ENCODE results near the gene CHN2. TPM values are rescaled to one million over a fixed set of nuclear protein-coding genes. Genes with fewer than 3 reads are reported as not detected.

CHN2 gene
- total RNA-seq, 1 experiment from 2014 or later, result 2.1 TPM

GRCh38 chr7:29299086-29299485, 104.5 kb downstream of the CHN2 start:
- ChIA-PET RAD21 (ENCODE audit: low non-redundant PET in 1 of 2, low total read pairs in 2 of 2, uncharacterized antibody in 2 of 2, unreplicated experiment in 2 of 2) (no interaction called here), POLR2A (no interaction called here), CTCF (no interaction called here)
- ATAC-seq (no peak), DNase-seq (ENCODE audit: low read depth, low spot score) (no peak)
- H3K9me3 ChIP-seq (ENCODE audit: control insufficient read depth in 1 of 2, insufficient read depth in 1 of 2, low read depth in 1 of 2, low read length in 2 of 2), result no peaks in the 10 kb centered on the region
- no peaks in the 10 kb centered on the region for H4K20me1 ChIP-seq (ENCODE audit: insufficient read depth)
- BruUV-seq (replicated peaks), result no TSS peak
- no peaks in the 10 kb centered on the region for H3K9me2 ChIP-seq (ENCODE audit: insufficient read depth)
- H3K27me3 ChIP-seq (ENCODE audit: insufficient read depth, low read length), result no peaks in the 10 kb centered on the region; the same call in 1 of the 2 replicates
- intact Hi-C loops (cut with micrococcal nuclease), result no loop called here
- H3K4me2 ChIP-seq (ENCODE audit: low read length), result no peak overlapping the region
- no peaks in the 10 kb centered on the region; a peak in 1 of 4 replicates for H3K4me1 ChIP-seq (ENCODE audit: control insufficient read depth in 1 of 2, insufficient read depth in 2 of 2, low read length in 2 of 2)
- H3K27ac ChIP-seq (ENCODE audit: low read depth, low read length), result no peak overlapping the region
- TF ChIP-seq EGR1 (IDR thresholded peaks at IDR 0.05; ENCODE audit: low read depth) (no peak), EZH2phosphoT487 (IDR thresholded peaks at IDR 0.05; ENCODE audit: borderline replicate concordance) (no peak), EZH2 (IDR thresholded peaks at IDR 0.05) (no peak), ZFX (IDR thresholded peaks at IDR 0.05) (no peak), FOSL1 (IDR thresholded peaks at IDR 0.05; ENCODE audit: low read depth) (no peak), RAD21 (IDR thresholded peaks at IDR 0.05; ENCODE audit: low read depth) (no peak), YY1 (IDR thresholded peaks at IDR 0.05; ENCODE audit: extremely low read depth, insufficient replicate concordance, low read depth, low read length) (no peak), REST (IDR thresholded peaks at IDR 0.05; ENCODE audit: low read depth) (no peak), ZNF274 (IDR thresholded peaks at IDR 0.05; ENCODE audit: low read depth, low read length) (no peak), CEBPB (IDR thresholded peaks at IDR 0.05; ENCODE audit: low read depth) (no peak), JUND (IDR thresholded peaks at IDR 0.05) (no peak), POLR2AphosphoS5 (IDR thresholded peaks at IDR 0.05; ENCODE audit: low read depth, low read length) (no peak), ZBTB33 (IDR thresholded peaks at IDR 0.05; ENCODE audit: extremely low read depth, insufficient replicate concordance, low read length) (no peak)
- H3K9ac ChIP-seq (ENCODE audit: low read length), result no peak overlapping the region
- no peaks in the 10 kb centered on the region for H3K36me3 ChIP-seq (ENCODE audit: control insufficient read depth in 1 of 2, insufficient read depth in 2 of 2, low read length in 2 of 2)
- no peak overlapping the region for H3K4me3 ChIP-seq (replicated peaks in 1 of 2; ENCODE audit: low read depth in 1 of 2, low read length in 2 of 2)
- no peaks in the 10 kb centered on the region for H3K79me2 ChIP-seq (ENCODE audit: insufficient read depth, low read length)
- no peak overlapping the region for H2AFZ ChIP-seq (ENCODE audit: low read depth, low read length, poor library complexity, severe bottlenecking)

Measured in HCT116 (cell line).